Stimulated activated CD4-positive, alpha-beta T cell treated with anti-CD3 and anti-CD28 coated beads, Interleukin-1b, Interleukin-23, amount 100 ng/mL, for 48 hours (primary cell): ENCODE measurements around the gene ART3.

Source experiments
- DNase-seq: peaks from one replicate; pipeline ENCODE4 v3.0.0-alpha.2; 2020

Gene ART3

GRCh38 chr4:76074993-76075600 is 588 bp downstream of the ART3 start:
- DNase-seq, result no peak

- DNase-seq, result no peak
Observed at GRCh38 chr4:76078033-76078613, 3.6 kb downstream of the ART3 start.

- DNase-seq, result no peak
Observed at GRCh38 chr4:76083386-76083988, 9.0 kb downstream of the ART3 start.

- DNase-seq, result no peak
Observed at GRCh38 chr4:76084542-76084941, 10.0 kb downstream of the ART3 start.

GRCh38 chr4:76087007-76087769 is 12.7 kb downstream of the ART3 start:
- DNase-seq, result peak; percentile 11

- no peak for DNase-seq
Observed at GRCh38 chr4:76088719-76089118, 14.2 kb downstream of the ART3 start.

GRCh38 chr4:76090241-76090691 is 15.8 kb downstream of the ART3 start:
- no peak for DNase-seq

GRCh38 chr4:76091052-76091451 is 16.5 kb downstream of the ART3 start:
- DNase-seq, result no peak

GRCh38 chr4:76095568-76095967 is 21.1 kb downstream of the ART3 start:
- no peak for DNase-seq

GRCh38 chr4:76096076-76096475 is 21.6 kb downstream of the ART3 start:
- no peak for DNase-seq

GRCh38 chr4:76105652-76106051 is 31.1 kb downstream of the ART3 start:
- DNase-seq, result no peak

GRCh38 chr4:76106442-76106841 is 31.9 kb downstream of the ART3 start:
- DNase-seq, result no peak

GRCh38 chr4:76108467-76109181 is 34.1 kb downstream of the ART3 start:
- DNase-seq, result no peak

- no peak for DNase-seq
Observed at GRCh38 chr4:76116821-76117220, 42.3 kb downstream of the ART3 start.

- DNase-seq, result no peak
Observed at GRCh38 chr4:76117536-76117935, 43.0 kb downstream of the ART3 start.

- no peak for DNase-seq
Observed at GRCh38 chr4:76120199-76120598, 45.7 kb downstream of the ART3 start.

- DNase-seq, result no peak
Observed at GRCh38 chr4:76125816-76126215, 51.3 kb downstream of the ART3 start.

- no peak for DNase-seq
Observed at GRCh38 chr4:76127754-76128153, 53.2 kb downstream of the ART3 start.

- DNase-seq, result no peak
Observed at GRCh38 chr4:76141241-76141640, 66.7 kb downstream of the ART3 start.

- no peak for DNase-seq
Observed at GRCh38 chr4:76144546-76144945, 70.0 kb downstream of the ART3 start.

GRCh38 chr4:76147454-76148141 is 73.1 kb downstream of the ART3 start:
- DNase-seq, result peak; percentile 58

- DNase-seq, result peak; percentile 97
Observed at GRCh38 chr4:76148142-76148865, 73.8 kb downstream of the ART3 start, which contains the start of gene NUP54. NUP54 (minus strand) TSS chr4:76148397; CDS start chr4:76148374, 23 bp downstream.
